Skeletal muscle satellite cell (primary cell): ENCODE results near the gene GALNT17.

ENCODE experiments used
- H3K27me3 ChIP-seq: 2 replicates; pipeline ENCODE4 v1.7.0; 2013; ENCODE audit warnings: low read length; ENCODE audit not compliant: control insufficient read depth, insufficient read depth
- H3K36me3 ChIP-seq: 2 replicates; pipeline ENCODE4 v1.7.0; 2013; ENCODE audit warnings: mild to moderate bottlenecking, control low read depth, low read length; ENCODE audit not compliant: insufficient read depth
- H3K4me1 ChIP-seq: 2 replicates; pipeline ENCODE4 v1.7.0; 2013; ENCODE audit warnings: low read length; ENCODE audit not compliant: control insufficient read depth, insufficient read depth
- H3K4me2 ChIP-seq: 2 replicates; pipeline ENCODE4 v1.7.0; 2013; ENCODE audit warnings: mild to moderate bottlenecking, low read length
- H3K4me3 ChIP-seq: 2 replicates; pipeline ENCODE4 v1.7.0; 2013; ENCODE audit warnings: low read length
- H3K9ac ChIP-seq: 2 replicates; pipeline ENCODE4 v1.7.0; 2013; ENCODE audit warnings: mild to moderate bottlenecking, low read depth, low read length, moderate library complexity
- H3K9me3 ChIP-seq: replicated peaks from 2 replicates; pipeline ENCODE4 v1.7.0; 2013; ENCODE audit warnings: mild to moderate bottlenecking, control low read depth, low read length

GALNT17 gene

GRCh38 chr7:71409550-71410157 lies 277.7 kb downstream of the GALNT17 start:
- Histone ChIP-seq H3K9me3 (peaks cover 3% of the 10 kb centered on the region), H3K4me3 (no peak overlapping the region), H3K27me3 (no peaks in the 10 kb centered on the region), H3K9ac (no peak overlapping the region), H3K4me1 (no peaks in the 10 kb centered on the region), H3K36me3 (no peaks in the 10 kb centered on the region), H3K4me2 (no peak overlapping the region)

DNA sequence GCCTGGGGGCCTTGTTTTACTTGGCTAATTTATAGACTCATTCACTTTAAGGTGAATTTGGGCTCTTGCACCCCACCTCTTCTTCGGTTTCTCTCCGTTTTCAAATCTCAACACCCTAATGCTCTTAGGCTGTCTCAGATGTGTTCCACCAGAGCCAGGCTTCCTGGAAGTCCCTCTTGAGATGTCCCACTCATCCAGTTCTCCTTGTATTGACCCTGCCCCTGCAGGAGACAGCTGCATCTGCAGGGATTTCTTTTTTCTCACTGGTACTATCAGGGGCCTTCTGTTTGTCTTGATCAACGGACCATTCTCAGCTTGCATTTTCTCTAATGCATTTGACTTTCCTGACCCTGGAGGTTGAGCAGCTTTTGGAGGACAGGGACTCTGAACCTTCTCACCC lies 279.5 kb downstream of the GALNT17 start:
- H3K4me1 ChIP-seq: no peaks in the 10 kb centered on the region
- H3K27me3 ChIP-seq: no peaks in the 10 kb centered on the region
- peaks cover 3% of the 10 kb centered on the region for H3K9me3 ChIP-seq
- H3K4me2 ChIP-seq: no peak overlapping the region
- H3K36me3 ChIP-seq: no peaks in the 10 kb centered on the region
- no peak overlapping the region for H3K4me3 ChIP-seq
- no peak overlapping the region for H3K9ac ChIP-seq

- Histone ChIP-seq H3K27me3 (no peaks in the 10 kb centered on the region), H3K9ac (no peak overlapping the region), H3K4me2 (no peak overlapping the region), H3K36me3 (no peaks in the 10 kb centered on the region), H3K4me1 (no peaks in the 10 kb centered on the region), H3K4me3 (no peak overlapping the region), H3K9me3 (peaks cover 8% of the 10 kb centered on the region)
These were observed 282.5 kb downstream of the GALNT17 start for GRCh38 chr7:71414490-71414889.

DNA sequence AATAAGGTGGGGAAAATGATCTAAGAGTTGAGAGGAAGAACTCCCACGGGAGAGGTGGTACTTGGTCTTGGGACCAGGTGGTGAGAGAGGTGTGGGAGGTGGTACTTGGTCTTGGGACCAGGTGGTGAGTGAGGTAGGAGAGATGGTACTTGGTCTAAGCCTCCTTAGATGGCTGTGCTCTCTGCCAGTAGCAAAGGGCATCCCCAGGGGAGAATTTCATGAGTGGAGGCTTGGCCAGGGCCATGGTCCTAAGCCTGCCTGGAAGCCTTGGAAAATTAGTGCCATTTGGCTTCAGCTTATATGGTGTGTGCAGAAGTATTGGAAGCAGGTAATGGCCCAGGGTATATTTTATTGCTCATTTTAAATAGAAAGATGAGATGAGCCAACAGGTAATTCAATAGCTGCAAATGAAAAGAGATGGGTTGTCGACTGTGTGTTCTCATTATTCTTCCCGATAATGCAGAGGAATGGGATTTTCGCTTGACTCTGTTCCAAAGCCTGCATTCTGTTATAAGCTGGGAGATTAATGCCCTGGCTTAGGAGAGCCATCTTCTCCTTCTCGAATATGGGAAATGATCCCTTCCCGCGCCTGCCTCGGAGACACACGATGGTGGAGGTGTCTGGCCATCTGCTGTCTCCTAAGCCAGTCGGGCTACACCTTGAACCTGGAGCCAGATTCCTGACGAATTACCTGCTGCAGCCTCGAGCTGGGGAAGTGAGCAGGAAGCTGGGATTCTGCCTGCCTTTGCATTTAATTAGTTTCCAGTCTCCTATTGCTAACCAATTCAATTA lies 287.8 kb downstream of the GALNT17 start:
- H3K27me3 ChIP-seq: no peaks in the 10 kb centered on the region
- no peak overlapping the region for H3K4me3 ChIP-seq
- H3K9ac ChIP-seq: no peak overlapping the region
- H3K36me3 ChIP-seq: no peaks in the 10 kb centered on the region
- no peak overlapping the region for H3K4me2 ChIP-seq
- peaks cover 4% of the 10 kb centered on the region for H3K4me1 ChIP-seq
- H3K9me3 ChIP-seq: peaks cover 11% of the 10 kb centered on the region

GRCh38 chr7:71422104-71422503 lies 290.2 kb downstream of the GALNT17 start:
- Histone ChIP-seq H3K4me3 (no peak overlapping the region), H3K9ac (no peak overlapping the region), H3K4me1 (peaks cover 6% of the 10 kb centered on the region), H3K4me2 (no peak overlapping the region), H3K9me3 (peaks cover 11% of the 10 kb centered on the region), H3K27me3 (no peaks in the 10 kb centered on the region), H3K36me3 (no peaks in the 10 kb centered on the region)

- peaks cover 3% of the 10 kb centered on the region for H3K9me3 ChIP-seq
- no peak overlapping the region for H3K4me2 ChIP-seq
- H3K27me3 ChIP-seq: no peaks in the 10 kb centered on the region
- H3K36me3 ChIP-seq: no peaks in the 10 kb centered on the region
- H3K9ac ChIP-seq: no peak overlapping the region
- no peak overlapping the region for H3K4me3 ChIP-seq
- peaks cover 6% of the 10 kb centered on the region for H3K4me1 ChIP-seq
These were observed 292.5 kb downstream of the GALNT17 start for GRCh38 chr7:71424166-71425035.

DNA sequence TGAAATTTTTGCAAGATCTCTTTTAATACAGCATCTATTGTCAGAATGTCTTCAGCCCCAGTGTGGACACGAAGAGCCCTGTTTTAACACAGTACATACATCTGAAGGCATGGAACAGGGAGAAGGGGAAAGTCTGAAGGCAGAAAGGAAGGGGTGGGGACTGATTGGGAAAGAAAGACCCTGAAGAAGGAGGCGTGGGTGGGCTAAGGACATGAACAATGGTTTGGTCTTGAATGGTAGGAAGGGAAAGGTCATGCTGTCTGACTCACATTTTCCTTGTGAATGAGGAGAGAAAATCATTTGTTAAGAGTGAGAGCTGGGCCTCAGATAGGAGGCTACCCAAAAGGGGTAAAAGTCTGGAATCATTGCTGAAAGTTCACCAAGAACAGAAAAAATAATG lies 297.1 kb downstream of the GALNT17 start:
- H3K9me3 ChIP-seq: no peaks in the 10 kb centered on the region
- no peak overlapping the region for H3K4me3 ChIP-seq
- H3K27me3 ChIP-seq: no peaks in the 10 kb centered on the region
- H3K4me1 ChIP-seq: peaks cover 6% of the 10 kb centered on the region
- no peak overlapping the region for H3K4me2 ChIP-seq
- no peaks in the 10 kb centered on the region for H3K36me3 ChIP-seq
- no peak overlapping the region for H3K9ac ChIP-seq

GRCh38 chr7:71430246-71430645 lies 298.3 kb downstream of the GALNT17 start:
- no peaks in the 10 kb centered on the region for H3K27me3 ChIP-seq
- H3K4me2 ChIP-seq: no peak overlapping the region
- H3K4me3 ChIP-seq: no peak overlapping the region
- H3K36me3 ChIP-seq: no peaks in the 10 kb centered on the region
- H3K9me3 ChIP-seq: no peaks in the 10 kb centered on the region
- no peaks in the 10 kb centered on the region for H3K4me1 ChIP-seq
- no peak overlapping the region for H3K9ac ChIP-seq

GRCh38 chr7:71439321-71439720 lies 307.4 kb downstream of the GALNT17 start:
- no peak overlapping the region for H3K9ac ChIP-seq
- peaks cover 3% of the 10 kb centered on the region for H3K4me1 ChIP-seq
- H3K9me3 ChIP-seq: no peaks in the 10 kb centered on the region
- H3K36me3 ChIP-seq: no peaks in the 10 kb centered on the region
- no peak overlapping the region for H3K4me2 ChIP-seq
- H3K27me3 ChIP-seq: no peaks in the 10 kb centered on the region
- no peak overlapping the region for H3K4me3 ChIP-seq

- Histone ChIP-seq H3K4me3 (no peak overlapping the region), H3K9me3 (no peaks in the 10 kb centered on the region), H3K4me1 (peaks cover 3% of the 10 kb centered on the region), H3K9ac (no peak overlapping the region), H3K4me2 (no peak overlapping the region), H3K27me3 (no peaks in the 10 kb centered on the region), H3K36me3 (no peaks in the 10 kb centered on the region)
These were observed 310.7 kb downstream of the GALNT17 start for GRCh38 chr7:71442492-71443190.

GRCh38 chr7:71443191-71443530 lies 311.2 kb downstream of the GALNT17 start:
- no peaks in the 10 kb centered on the region for H3K36me3 ChIP-seq
- H3K9me3 ChIP-seq: no peaks in the 10 kb centered on the region
- peaks cover 3% of the 10 kb centered on the region for H3K4me1 ChIP-seq
- H3K9ac ChIP-seq: no peak overlapping the region
- no peak overlapping the region for H3K4me2 ChIP-seq
- no peak overlapping the region for H3K4me3 ChIP-seq
- H3K27me3 ChIP-seq: no peaks in the 10 kb centered on the region
